22Rv1 (cell line): ENCODE data around the gene LPAR2.

Experiments
- ZFX ChIP-seq: fragments of 450-650 bp; IDR thresholded peaks from 2 replicates; pipeline ENCODE4 v1.6.1; 2017; ENCODE audit warnings: antibody characterized with exemption, borderline replicate concordance
- TF ChIP-seq, protein P1 (sequence below): fragments of 450-650 bp; IDR thresholded peaks from 2 replicates; pipeline ENCODE4 v1.5.1; 2017; ENCODE audit warnings: mild to moderate bottlenecking

GRCh38 chr19:19636573-19637185, 8.7 kb upstream of the LPAR2 start:
- TF ChIP-seq, protein P1, sequence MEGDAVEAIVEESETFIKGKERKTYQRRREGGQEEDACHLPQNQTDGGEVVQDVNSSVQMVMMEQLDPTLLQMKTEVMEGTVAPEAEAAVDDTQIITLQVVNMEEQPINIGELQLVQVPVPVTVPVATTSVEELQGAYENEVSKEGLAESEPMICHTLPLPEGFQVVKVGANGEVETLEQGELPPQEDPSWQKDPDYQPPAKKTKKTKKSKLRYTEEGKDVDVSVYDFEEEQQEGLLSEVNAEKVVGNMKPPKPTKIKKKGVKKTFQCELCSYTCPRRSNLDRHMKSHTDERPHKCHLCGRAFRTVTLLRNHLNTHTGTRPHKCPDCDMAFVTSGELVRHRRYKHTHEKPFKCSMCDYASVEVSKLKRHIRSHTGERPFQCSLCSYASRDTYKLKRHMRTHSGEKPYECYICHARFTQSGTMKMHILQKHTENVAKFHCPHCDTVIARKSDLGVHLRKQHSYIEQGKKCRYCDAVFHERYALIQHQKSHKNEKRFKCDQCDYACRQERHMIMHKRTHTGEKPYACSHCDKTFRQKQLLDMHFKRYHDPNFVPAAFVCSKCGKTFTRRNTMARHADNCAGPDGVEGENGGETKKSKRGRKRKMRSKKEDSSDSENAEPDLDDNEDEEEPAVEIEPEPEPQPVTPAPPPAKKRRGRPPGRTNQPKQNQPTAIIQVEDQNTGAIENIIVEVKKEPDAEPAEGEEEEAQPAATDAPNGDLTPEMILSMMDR = no peak
- TF ChIP-seq ZFX = no peak
